ENCODE data around the gene ASCC2.
"Not testable (repeated sequence)": the region's sequence is repeated elsewhere in the genome, so short reads cannot be mapped to it uniquely, and the experiment has no call there.

ASCC2 gene

DNA sequence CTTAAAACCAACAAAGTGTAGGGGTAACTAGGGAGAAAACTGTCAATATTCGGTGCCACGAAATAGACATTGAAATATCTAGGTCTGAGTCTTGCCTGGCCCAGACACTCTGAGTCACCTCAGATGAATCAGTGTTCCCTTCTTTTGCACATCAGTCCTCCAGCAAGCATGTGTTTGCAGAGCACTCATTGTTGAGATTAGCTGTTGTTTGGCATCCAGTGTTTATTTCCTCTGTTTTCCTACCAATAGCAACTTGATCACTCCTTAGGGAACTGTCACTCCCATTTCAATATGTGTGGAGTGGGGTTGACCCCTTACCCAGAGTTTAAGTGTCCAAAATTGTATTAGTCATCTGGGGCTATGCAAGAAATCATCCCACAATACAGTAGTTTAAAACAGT, 4.7 kb upstream of the ASCC2 start:
- no peak for ATAC-seq (replicated peaks; ENCODE audit: extremely low read depth, poor library complexity, severe bottlenecking)
- Mint-ChIP-seq H3K4me3 (no peak overlapping the region), H3K27me3 (no peaks in the 10 kb centered on the region), H3K4me1 (peaks cover 14% of the 10 kb centered on the region), H3K36me3 (ENCODE audit: insufficient read depth) (peaks cover 4% of the 10 kb centered on the region), H3K27ac (ENCODE audit: low read depth) (no peak overlapping the region), H3K9me3 (no peaks in the 10 kb centered on the region)
- DNase-seq (ENCODE audit: low spot score in 2 of 2), result no peak

DNA sequence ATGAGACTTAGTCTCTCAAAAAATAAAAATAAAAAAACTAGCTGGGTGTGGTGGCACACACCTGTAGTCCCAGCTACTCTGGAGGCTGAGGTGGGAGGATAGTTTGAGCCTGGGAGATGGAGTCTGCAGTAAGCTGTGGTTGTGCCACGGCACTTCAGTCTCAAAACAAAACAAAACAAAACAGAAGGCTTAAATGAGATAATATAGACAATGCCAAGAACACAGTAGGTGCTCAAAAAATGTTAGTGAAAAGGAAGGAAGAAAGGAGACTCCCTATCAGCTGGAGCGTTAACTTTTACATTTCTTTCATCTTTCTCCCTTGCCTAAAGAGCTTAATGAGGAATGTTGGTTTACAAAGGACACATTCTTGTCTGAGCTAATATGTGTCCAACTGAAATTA, 4.1 kb upstream of the ASCC2 start:
- no peak overlapping the region for H3K27ac Mint-ChIP-seq (ENCODE audit: low read depth)
- ATAC-seq (replicated peaks; ENCODE audit: extremely low read depth, poor library complexity, severe bottlenecking) (no peak), DNase-seq (ENCODE audit: low spot score in 2 of 2) (no peak)
- H3K4me3 Mint-ChIP-seq, result no peak overlapping the region
- H3K9me3 Mint-ChIP-seq, result no peaks in the 10 kb centered on the region
- H3K27me3 Mint-ChIP-seq, result no peaks in the 10 kb centered on the region
- H3K4me1 Mint-ChIP-seq, result peaks cover 19% of the 10 kb centered on the region
- H3K36me3 Mint-ChIP-seq (ENCODE audit: insufficient read depth), result peaks cover 9% of the 10 kb centered on the region

GRCh38 chr22:29840498-29840897, 2.4 kb upstream of the ASCC2 start:
- no peak for DNase-seq (ENCODE audit: low spot score in 2 of 2)
- peaks cover 9% of the 10 kb centered on the region for H3K36me3 Mint-ChIP-seq (ENCODE audit: insufficient read depth)
- H3K27me3 Mint-ChIP-seq, result no peaks in the 10 kb centered on the region
- peaks cover 33% of the 10 kb centered on the region for H3K4me1 Mint-ChIP-seq
- no peak for ATAC-seq (replicated peaks; ENCODE audit: extremely low read depth, poor library complexity, severe bottlenecking)
- no peak overlapping the region for H3K4me3 Mint-ChIP-seq
- no peaks in the 10 kb centered on the region for H3K9me3 Mint-ChIP-seq
- H3K27ac Mint-ChIP-seq (ENCODE audit: low read depth), result no peak overlapping the region

- peaks cover 39% of the 10 kb centered on the region for H3K4me1 Mint-ChIP-seq
- H3K36me3 Mint-ChIP-seq (ENCODE audit: insufficient read depth), result peaks cover 16% of the 10 kb centered on the region
- H3K27me3 Mint-ChIP-seq, result no peaks in the 10 kb centered on the region
- peak overlapping the region; percentile 91 for H3K4me3 Mint-ChIP-seq
- ATAC-seq (replicated peaks; ENCODE audit: extremely low read depth, poor library complexity, severe bottlenecking) (no peak), DNase-seq (ENCODE audit: low spot score in 2 of 2) (no peak)
- H3K27ac Mint-ChIP-seq (ENCODE audit: low read depth), result peak overlapping the region; percentile 94
- H3K9me3 Mint-ChIP-seq, result no peaks in the 10 kb centered on the region
Measured at GRCh38 chr22:29839039-29839438, 965 bp upstream of the ASCC2 start.

GRCh38 chr22:29838599-29838956, 504 bp upstream of the ASCC2 start:
- H3K4me3 Mint-ChIP-seq, result peak overlapping the region; percentile 91
- ATAC-seq (replicated peaks; ENCODE audit: extremely low read depth, poor library complexity, severe bottlenecking) (peak; percentile 27), DNase-seq (ENCODE audit: low spot score in 2 of 2) (no peak)
- H3K27ac Mint-ChIP-seq (ENCODE audit: low read depth), result peak overlapping the region; percentile 94
- no peaks in the 10 kb centered on the region for H3K27me3 Mint-ChIP-seq
- H3K4me1 Mint-ChIP-seq, result peaks cover 40% of the 10 kb centered on the region
- H3K36me3 Mint-ChIP-seq (ENCODE audit: insufficient read depth), result peaks cover 18% of the 10 kb centered on the region
- no peaks in the 10 kb centered on the region for H3K9me3 Mint-ChIP-seq

- not testable (repeated sequence) for H3K27ac Mint-ChIP-seq (ENCODE audit: low read depth); DNase-seq (ENCODE audit: low spot score in 2 of 2); H3K9me3 Mint-ChIP-seq; ATAC-seq (replicated peaks; ENCODE audit: extremely low read depth, poor library complexity, severe bottlenecking); H3K27me3 Mint-ChIP-seq
- Mint-ChIP-seq H3K4me3 (peak overlapping the region; percentile 91), H3K36me3 (ENCODE audit: insufficient read depth) (peaks cover 33% of the 10 kb centered on the region), H3K4me1 (peaks cover 46% of the 10 kb centered on the region)
Measured at GRCh38 chr22:29836791-29837370, 1.2 kb downstream of the ASCC2 start.

DNA sequence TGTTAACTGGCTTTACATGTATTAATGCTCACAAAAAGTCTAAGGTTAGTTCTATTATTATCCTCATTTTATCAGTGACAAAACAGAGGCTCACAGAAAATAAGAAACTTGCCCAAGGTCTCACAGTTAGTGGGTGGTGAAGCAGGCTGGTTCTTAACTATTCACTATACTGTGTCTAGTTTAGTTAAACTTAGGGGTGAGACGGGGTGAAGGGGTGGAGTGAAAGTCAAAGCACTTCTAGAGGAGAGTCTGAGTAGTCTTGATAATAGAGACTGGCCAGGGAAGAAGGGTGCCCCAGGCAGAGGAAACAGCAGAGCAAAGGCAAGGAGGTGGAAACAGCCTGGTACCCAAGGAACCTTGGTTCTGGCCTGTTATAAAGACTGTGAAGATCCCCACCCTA, 4.0 kb downstream of the ASCC2 start:
- Mint-ChIP-seq H3K27ac (ENCODE audit: low read depth) (peak overlapping the region; percentile 9), H3K4me1 (peaks cover 62% of the 10 kb centered on the region), H3K27me3 (no peaks in the 10 kb centered on the region), H3K4me3 (no peak overlapping the region), H3K36me3 (ENCODE audit: insufficient read depth) (peaks cover 41% of the 10 kb centered on the region), H3K9me3 (no peaks in the 10 kb centered on the region)
- DNase-seq (ENCODE audit: low spot score in 2 of 2), result no peak
- no peak for ATAC-seq (replicated peaks; ENCODE audit: extremely low read depth, poor library complexity, severe bottlenecking)

DNA sequence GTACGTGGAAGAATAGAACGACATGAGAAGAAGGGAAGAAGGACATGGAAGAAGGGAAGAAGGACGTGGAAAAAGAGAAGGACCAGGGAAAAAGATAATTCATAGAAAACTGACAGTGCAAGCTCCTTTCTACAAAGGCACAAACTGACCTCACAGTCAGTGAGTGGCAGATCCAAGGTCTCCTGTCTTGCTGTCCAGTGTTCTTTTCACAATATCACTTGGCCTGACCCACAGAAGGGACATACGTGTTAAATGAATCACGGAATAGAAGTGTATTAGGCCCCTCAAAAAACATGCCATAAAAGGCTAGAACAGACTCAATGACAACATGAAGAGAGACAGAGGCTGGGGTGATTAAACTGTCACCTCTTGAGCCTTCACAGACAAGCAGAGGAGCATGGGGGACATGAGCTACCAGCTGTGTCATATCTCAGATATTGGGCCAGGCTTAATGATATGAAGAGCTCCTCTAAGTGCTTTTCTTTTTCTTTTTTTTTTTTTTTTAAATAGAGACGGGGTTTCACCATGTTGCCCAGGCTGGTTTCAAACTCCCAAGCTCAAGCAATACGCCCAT, 4.6 kb downstream of the ASCC2 start:
- H3K4me1 Mint-ChIP-seq, result peaks cover 57% of the 10 kb centered on the region
- H3K4me3 Mint-ChIP-seq, result no peak overlapping the region
- ATAC-seq (replicated peaks; ENCODE audit: extremely low read depth, poor library complexity, severe bottlenecking) (no peak), DNase-seq (ENCODE audit: low spot score in 2 of 2) (no peak)
- no peaks in the 10 kb centered on the region for H3K27me3 Mint-ChIP-seq
- H3K36me3 Mint-ChIP-seq (ENCODE audit: insufficient read depth), result peaks cover 44% of the 10 kb centered on the region
- no peaks in the 10 kb centered on the region for H3K9me3 Mint-ChIP-seq
- peak overlapping the region; percentile 49 for H3K27ac Mint-ChIP-seq (ENCODE audit: low read depth)

GRCh38 chr22:29831958-29832357, 6.1 kb downstream of the ASCC2 start:
- DNase-seq (ENCODE audit: low spot score in 2 of 2), result no peak
- peaks cover 37% of the 10 kb centered on the region for H3K36me3 Mint-ChIP-seq (ENCODE audit: insufficient read depth)
- ATAC-seq (replicated peaks; ENCODE audit: extremely low read depth, poor library complexity, severe bottlenecking), result no peak
- H3K27ac Mint-ChIP-seq (ENCODE audit: low read depth), result no peak overlapping the region
- no peak overlapping the region for H3K4me3 Mint-ChIP-seq
- H3K27me3 Mint-ChIP-seq, result no peaks in the 10 kb centered on the region
- H3K4me1 Mint-ChIP-seq, result peaks cover 52% of the 10 kb centered on the region
- H3K9me3 Mint-ChIP-seq, result no peaks in the 10 kb centered on the region

- ATAC-seq (replicated peaks; ENCODE audit: extremely low read depth, poor library complexity, severe bottlenecking), result no peak
Measured at GRCh38 chr22:29831186-29831921, 6.7 kb downstream of the ASCC2 start.

DNA sequence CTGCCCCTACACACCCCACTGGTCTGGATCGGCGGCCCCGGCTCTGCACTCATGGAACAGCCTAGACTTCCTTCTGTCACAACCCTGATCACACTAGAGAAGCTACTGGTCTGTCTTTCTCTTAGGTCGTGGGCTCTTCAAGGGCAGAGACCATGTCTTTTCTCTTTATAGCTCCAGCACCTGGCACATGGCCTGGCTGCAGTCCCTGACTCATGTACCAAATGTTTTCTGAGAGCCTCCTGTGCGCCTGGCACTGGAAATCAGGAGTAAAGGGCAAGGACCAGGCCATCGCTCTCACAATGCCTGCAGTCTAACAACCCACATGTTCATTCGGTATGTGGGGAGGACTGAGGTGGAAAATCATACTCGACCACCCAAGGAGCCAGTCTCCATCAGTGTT, 7.5 kb downstream of the ASCC2 start:
- H3K9me3 Mint-ChIP-seq, result no peaks in the 10 kb centered on the region
- ATAC-seq (replicated peaks; ENCODE audit: extremely low read depth, poor library complexity, severe bottlenecking) (no peak), DNase-seq (ENCODE audit: low spot score in 2 of 2) (no peak)
- H3K36me3 Mint-ChIP-seq (ENCODE audit: insufficient read depth), result peaks cover 43% of the 10 kb centered on the region
- no peaks in the 10 kb centered on the region for H3K27me3 Mint-ChIP-seq
- H3K27ac Mint-ChIP-seq (ENCODE audit: low read depth), result peak overlapping the region; percentile 22
- no peak overlapping the region for H3K4me3 Mint-ChIP-seq
- peaks cover 40% of the 10 kb centered on the region for H3K4me1 Mint-ChIP-seq

More at GRCh38 chr22:29831186-29831921, 6.7 kb downstream of the ASCC2 start:
- Mint-ChIP-seq H3K4me3 (no peak overlapping the region), H3K4me1 (peaks cover 48% of the 10 kb centered on the region), H3K9me3 (no peaks in the 10 kb centered on the region), H3K27ac (ENCODE audit: low read depth) (no peak overlapping the region), H3K36me3 (ENCODE audit: insufficient read depth) (peaks cover 39% of the 10 kb centered on the region), H3K27me3 (no peaks in the 10 kb centered on the region)
- no peak for DNase-seq (ENCODE audit: low spot score in 2 of 2)

DNA sequence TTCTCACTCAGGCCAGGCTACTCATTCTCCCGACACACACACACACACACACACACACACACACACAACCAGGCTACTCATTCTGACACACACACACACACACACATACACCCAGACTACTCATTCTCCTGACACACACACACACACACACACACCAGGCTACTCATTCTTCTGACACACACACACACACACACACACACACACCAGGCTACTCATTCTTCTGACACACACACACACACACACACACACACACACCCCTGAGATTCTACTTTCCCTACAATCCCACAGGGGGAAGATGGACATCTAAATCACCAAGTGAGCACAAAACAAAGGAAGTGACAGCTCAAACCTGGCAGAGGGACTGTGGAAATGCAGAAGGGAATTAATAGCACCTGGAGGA, 10.3 kb downstream of the ASCC2 start:
- peaks cover 46% of the 10 kb centered on the region for H3K36me3 Mint-ChIP-seq (ENCODE audit: insufficient read depth)
- not testable (repeated sequence) for DNase-seq (ENCODE audit: low spot score in 2 of 2)

GRCh38 chr22:29827091-29827490, 11.0 kb downstream of the ASCC2 start:
- H3K27ac Mint-ChIP-seq (ENCODE audit: low read depth), result peak overlapping the region; percentile 13
- peaks cover 43% of the 10 kb centered on the region for H3K36me3 Mint-ChIP-seq (ENCODE audit: insufficient read depth)
- H3K27me3 Mint-ChIP-seq, result no peaks in the 10 kb centered on the region
- H3K4me3 Mint-ChIP-seq, result no peak overlapping the region
- DNase-seq (ENCODE audit: low spot score in 2 of 2) (no peak), ATAC-seq (replicated peaks; ENCODE audit: extremely low read depth, poor library complexity, severe bottlenecking) (no peak)
- no peaks in the 10 kb centered on the region for H3K9me3 Mint-ChIP-seq
- peaks cover 27% of the 10 kb centered on the region for H3K4me1 Mint-ChIP-seq

More for the DNA sequence above, 10.3 kb downstream of the ASCC2 start:
- Mint-ChIP-seq H3K4me1 (peaks cover 27% of the 10 kb centered on the region), H3K27ac (ENCODE audit: low read depth) (peak overlapping the region; percentile 13)
- ATAC-seq (replicated peaks; ENCODE audit: extremely low read depth, poor library complexity, severe bottlenecking); H3K4me3 Mint-ChIP-seq; H3K9me3 Mint-ChIP-seq; H3K27me3 Mint-ChIP-seq: not testable (repeated sequence)
